ACC112 (cell line): ENCODE results near the gene ERC1.

Source experiments
- H2AFZ ChIP-seq: fragments of 200-600 bp; sonication (generic); one replicate; pipeline ENCODE4 v1.6.0; 2017; ENCODE audit warnings: antibody characterized with exemption, low read length; ENCODE audit not compliant: unreplicated experiment
- H3K27ac ChIP-seq: fragments of 200-600 bp; sonication (generic); 2 replicates; pipeline ENCODE4 v1.5.1; 2014; ENCODE audit warnings: low read depth, mild to moderate bottlenecking, antibody characterized with exemption, low read length, moderate library complexity
- H3K27me3 ChIP-seq: fragments of 200-600 bp; sonication (generic); 2 replicates; pipeline ENCODE4 v1.6.1; 2014; ENCODE audit warnings: mild to moderate bottlenecking, antibody characterized with exemption, low read length, moderate library complexity, mixed read lengths; ENCODE audit not compliant: insufficient read depth
- H3K36me3 ChIP-seq: fragments of 200-600 bp; sonication (generic); 2 replicates; pipeline ENCODE4 v1.6.1; 2016; ENCODE audit warnings: mild to moderate bottlenecking, antibody characterized with exemption, low read length, moderate library complexity, mixed read lengths; ENCODE audit not compliant: insufficient read depth
- H3K4me1 ChIP-seq: fragments of 200-600 bp; sonication (generic); one replicate; pipeline ENCODE4 v1.6.1; 2016; ENCODE audit warnings: low read length, mixed read lengths; ENCODE audit not compliant: insufficient read depth, unreplicated experiment, control insufficient read depth
- H3K4me3 ChIP-seq: fragments of 200-600 bp; sonication (generic); 2 replicates; pipeline ENCODE4 v1.5.1; 2014; ENCODE audit warnings: mild to moderate bottlenecking, low read depth, low read length
- H3K79me2 ChIP-seq: fragments of 200-600 bp; sonication (generic); one replicate; pipeline ENCODE4 v1.6.0; 2016; ENCODE audit warnings: low read length; ENCODE audit not compliant: control insufficient read depth, unreplicated experiment, insufficient read depth

The ERC1 gene

DNA sequence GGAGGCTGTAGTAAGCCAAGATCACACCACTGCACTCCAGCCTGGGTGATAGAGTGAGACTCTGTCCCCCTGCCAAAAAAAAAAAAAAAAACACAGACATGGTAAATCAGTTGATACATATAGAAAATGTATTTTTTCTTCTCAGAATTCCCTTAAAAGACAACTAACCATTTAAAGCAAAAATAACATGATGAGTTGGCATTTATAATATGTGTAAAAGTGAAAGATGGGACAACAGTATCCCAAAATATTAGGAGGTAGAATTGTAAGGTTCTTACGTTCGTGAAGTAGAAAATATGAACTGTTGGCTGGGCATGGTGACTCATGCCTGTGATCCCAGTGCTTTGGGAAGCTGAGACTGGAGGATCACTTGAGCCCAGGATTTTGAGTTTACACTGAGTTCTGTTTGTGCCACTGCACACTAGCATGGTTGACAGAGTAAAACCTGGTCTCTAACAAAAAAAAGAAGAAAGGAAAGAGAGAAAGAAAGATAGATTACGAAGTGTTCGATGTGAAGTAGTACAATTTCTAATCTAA lies 306.7 kb downstream of the ERC1 start:
- Histone ChIP-seq H3K4me1 (no peaks in the 10 kb centered on the region), H3K27ac (no peak overlapping the region), H3K36me3 (peaks cover 20% of the 10 kb centered on the region), H3K27me3 (no peaks in the 10 kb centered on the region), H3K4me3 (no peak overlapping the region), H2AFZ (no peak overlapping the region), H3K79me2 (no peaks in the 10 kb centered on the region)

DNA sequence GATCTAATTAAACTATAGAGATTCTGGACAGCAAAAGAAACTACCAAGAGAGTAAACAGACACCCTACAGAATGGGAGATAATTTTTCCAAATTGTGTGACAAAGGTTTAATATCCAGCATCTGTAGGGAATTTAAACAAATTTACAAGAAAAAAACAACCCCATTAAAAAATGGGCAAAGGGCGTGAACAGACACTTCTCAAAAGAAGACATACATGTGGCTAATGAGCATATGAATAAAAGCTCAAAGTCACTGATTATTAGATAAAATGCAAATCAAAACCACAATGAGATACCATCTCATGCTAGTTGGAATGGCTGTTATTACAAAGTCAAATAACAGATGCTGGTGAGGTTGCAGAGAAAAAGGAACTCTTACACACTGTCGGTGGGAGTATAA lies 309.4 kb downstream of the ERC1 start:
- Histone ChIP-seq H3K27me3 (no peaks in the 10 kb centered on the region), H3K4me3 (no peak overlapping the region), H3K36me3 (peaks cover 11% of the 10 kb centered on the region), H3K79me2 (no peaks in the 10 kb centered on the region), H2AFZ (no peak overlapping the region), H3K27ac (no peak overlapping the region), H3K4me1 (no peaks in the 10 kb centered on the region)

DNA sequence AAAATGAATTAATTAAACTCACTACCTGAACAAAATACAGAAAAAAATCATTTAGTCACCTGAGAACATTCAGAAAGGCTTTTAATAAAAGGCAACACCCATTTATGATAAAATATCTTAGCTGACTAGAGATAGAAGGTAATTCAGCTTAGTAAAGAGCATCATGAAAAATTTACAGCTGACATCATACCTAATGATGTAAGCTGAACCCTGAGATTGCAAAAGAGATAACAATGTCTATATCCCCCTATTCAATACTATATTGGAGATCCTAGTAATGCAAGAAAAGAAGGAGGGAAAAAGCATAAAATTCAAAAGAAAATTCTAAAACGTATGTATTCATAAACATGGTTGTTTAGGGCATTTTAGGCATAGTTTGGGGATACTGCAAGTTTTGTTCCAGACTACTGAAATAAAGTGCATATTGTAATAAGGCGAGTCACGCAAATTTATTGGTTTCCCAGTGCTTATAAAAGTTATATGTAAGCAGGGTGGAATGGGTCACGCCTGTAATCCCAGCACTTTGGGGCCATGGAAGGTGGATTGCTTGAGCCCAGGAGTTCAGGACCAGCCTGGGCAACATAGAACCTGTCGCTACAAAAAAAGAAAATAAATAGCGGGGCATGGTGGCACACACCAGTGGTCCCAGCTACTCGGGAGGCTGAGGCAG lies 311.3 kb downstream of the ERC1 start:
- peaks cover 11% of the 10 kb centered on the region for H3K36me3 ChIP-seq
- no peaks in the 10 kb centered on the region for H3K79me2 ChIP-seq
- no peak overlapping the region for H2AFZ ChIP-seq
- no peak overlapping the region for H3K4me3 ChIP-seq
- H3K4me1 ChIP-seq: no peaks in the 10 kb centered on the region
- H3K27ac ChIP-seq: no peak overlapping the region
- H3K27me3 ChIP-seq: no peaks in the 10 kb centered on the region

DNA sequence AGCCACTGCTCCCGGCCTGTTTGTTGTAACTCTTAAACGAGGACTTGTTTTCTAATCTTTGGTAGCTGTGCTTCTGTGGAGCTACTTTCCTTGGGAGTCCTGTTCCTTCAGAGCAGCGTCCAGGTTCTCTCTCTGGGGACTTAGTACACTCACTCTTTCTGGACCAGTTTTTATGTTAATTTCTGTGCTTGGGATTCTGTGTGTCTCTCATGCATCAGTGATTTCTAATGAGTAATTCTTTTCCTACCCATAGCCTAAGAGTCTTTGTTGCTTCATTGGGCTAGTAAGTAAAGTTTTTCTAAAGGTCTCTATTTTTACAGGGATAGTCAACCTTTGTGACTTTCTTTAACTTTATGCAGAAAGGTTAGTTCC lies 314.0 kb downstream of the ERC1 start:
- H3K27me3 ChIP-seq: no peaks in the 10 kb centered on the region

DNA sequence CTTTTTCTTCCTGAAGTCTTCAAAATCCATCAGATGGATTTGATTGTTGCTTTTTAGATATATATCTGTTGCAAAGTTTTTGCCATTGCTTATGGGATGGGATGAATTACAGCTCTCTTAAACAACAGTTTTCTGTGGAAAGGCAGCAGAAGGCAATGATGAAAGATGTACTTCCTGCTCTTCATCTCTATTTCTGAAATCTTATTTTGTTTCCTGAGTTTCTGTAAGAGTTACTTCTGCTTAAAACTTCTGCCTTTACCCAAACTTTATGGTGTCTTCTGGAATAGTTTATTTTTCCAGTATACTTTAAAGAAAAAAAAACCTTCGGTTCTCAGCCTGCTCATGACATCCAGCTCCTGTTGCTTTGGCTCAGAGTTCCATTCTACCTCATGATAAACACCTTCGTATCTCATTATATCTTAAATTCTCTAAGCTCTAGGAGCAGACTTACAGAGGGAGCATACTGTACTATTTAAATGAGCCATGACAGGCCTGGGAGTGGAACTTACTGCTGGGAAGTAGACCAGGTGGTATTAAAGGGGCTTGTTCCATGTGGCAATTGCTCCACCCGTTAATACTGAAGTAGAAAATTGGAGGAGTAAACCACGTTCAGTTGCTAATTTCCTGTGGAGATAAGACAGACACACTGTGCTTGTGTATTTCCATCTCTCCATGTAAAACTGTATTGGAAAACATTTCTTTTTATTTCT lies 314.9 kb downstream of the ERC1 start:
- H3K27ac ChIP-seq: no peak overlapping the region
- no peaks in the 10 kb centered on the region for H3K36me3 ChIP-seq
- no peak overlapping the region for H2AFZ ChIP-seq
- H3K4me3 ChIP-seq: no peak overlapping the region
- H3K79me2 ChIP-seq: no peaks in the 10 kb centered on the region
- H3K27me3 ChIP-seq: no peaks in the 10 kb centered on the region
- H3K4me1 ChIP-seq: no peaks in the 10 kb centered on the region

More for the DNA sequence above, 314.0 kb downstream of the ERC1 start:
- H3K27ac ChIP-seq: no peak overlapping the region
- H2AFZ ChIP-seq: no peak overlapping the region
- H3K4me1 ChIP-seq: no peaks in the 10 kb centered on the region
- no peak overlapping the region for H3K4me3 ChIP-seq
- H3K36me3 ChIP-seq: no peaks in the 10 kb centered on the region
- no peaks in the 10 kb centered on the region for H3K79me2 ChIP-seq

DNA sequence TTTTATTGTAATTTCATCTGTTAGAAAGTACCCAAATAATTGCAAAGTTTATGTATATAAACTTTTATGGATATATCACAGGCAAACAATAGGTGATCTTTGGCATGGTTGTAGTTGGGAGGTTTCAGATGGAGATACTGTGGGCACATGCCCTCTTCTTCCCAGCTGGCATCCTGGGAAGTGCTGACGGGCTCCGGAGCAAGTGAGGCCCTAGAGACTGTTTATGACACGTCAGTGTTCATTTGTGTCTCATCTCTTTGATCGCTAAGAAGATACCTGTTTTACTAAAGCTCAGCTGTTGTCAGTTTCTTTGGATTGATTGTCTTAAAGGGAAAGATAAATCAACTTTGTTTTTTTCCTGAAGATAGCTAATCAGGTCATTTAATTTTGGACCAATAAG lies 315.8 kb downstream of the ERC1 start:
- H3K36me3 ChIP-seq: no peaks in the 10 kb centered on the region
- no peaks in the 10 kb centered on the region for H3K4me1 ChIP-seq
- H3K27ac ChIP-seq: no peak overlapping the region
- no peaks in the 10 kb centered on the region for H3K79me2 ChIP-seq
- H3K27me3 ChIP-seq: no peaks in the 10 kb centered on the region
- no peak overlapping the region for H2AFZ ChIP-seq
- H3K4me3 ChIP-seq: no peak overlapping the region

DNA sequence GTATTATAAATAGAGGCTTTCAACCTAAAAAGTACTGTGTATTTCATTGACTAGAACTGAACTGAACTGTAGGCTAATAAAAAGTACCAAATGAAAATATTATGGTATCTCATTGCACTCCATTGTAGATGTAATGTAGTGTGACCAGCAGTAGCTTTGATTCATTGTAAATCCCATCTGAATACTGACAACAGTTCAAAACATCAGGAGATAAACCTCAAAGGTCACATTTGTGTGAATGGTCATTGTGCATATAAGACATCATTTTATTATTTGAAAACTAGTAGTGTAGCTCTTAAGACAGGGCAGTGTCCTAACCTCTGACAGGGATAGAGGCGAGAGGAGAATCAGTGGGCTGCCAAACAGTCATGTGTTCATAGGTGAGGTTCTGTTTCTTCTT lies 316.8 kb downstream of the ERC1 start:
- Histone ChIP-seq H3K4me3 (no peak overlapping the region), H3K79me2 (no peaks in the 10 kb centered on the region), H3K36me3 (no peaks in the 10 kb centered on the region), H3K27me3 (no peaks in the 10 kb centered on the region), H2AFZ (no peak overlapping the region), H3K4me1 (no peaks in the 10 kb centered on the region), H3K27ac (no peak overlapping the region)

DNA sequence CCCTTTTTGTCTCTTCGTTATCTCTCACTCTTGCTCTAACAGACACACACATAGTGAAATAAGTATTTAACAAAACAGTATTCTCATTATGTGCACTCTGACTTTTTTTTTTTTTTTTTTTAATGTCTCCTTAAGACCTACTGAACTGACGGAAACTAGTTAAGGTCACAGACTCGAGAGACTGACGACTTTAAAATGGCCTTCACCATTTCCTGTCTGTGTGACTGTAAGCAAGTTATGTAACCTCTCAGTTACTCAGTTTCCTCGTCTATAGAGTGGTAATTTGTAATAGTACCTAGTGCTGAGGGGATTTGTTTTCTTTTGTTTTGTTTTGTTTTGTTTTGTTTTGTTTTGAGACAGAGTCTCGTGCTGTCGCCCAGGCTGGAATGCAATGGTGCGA lies 318.6 kb downstream of the ERC1 start:
- Histone ChIP-seq H3K4me1 (no peaks in the 10 kb centered on the region), H3K4me3 (no peak overlapping the region), H3K36me3 (peaks cover 14% of the 10 kb centered on the region), H3K79me2 (no peaks in the 10 kb centered on the region), H3K27ac (no peak overlapping the region), H2AFZ (no peak overlapping the region), H3K27me3 (no peaks in the 10 kb centered on the region)

DNA sequence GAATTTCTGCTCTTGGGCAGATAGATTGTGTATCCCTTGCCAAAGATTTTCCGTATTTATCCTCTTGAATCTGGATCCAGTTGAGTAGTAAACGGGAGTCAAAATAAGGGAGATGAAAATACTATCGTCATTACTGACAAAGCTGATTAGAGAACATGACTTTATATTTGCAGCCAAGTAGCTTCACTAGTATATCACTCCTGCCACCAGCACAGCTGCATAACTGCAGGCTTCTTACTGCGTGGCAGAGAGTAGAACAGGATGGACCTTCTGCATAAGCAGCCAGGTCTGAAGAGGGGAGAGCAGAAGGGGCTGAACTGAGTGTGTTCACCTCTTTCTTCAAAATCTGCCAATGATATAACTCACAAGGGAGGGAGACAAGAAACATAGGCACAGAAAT lies 319.6 kb downstream of the ERC1 start:
- Histone ChIP-seq H3K4me3 (no peak overlapping the region), H2AFZ (no peak overlapping the region), H3K27me3 (no peaks in the 10 kb centered on the region), H3K27ac (no peak overlapping the region), H3K36me3 (peaks cover 20% of the 10 kb centered on the region), H3K79me2 (no peaks in the 10 kb centered on the region), H3K4me1 (no peaks in the 10 kb centered on the region)

DNA sequence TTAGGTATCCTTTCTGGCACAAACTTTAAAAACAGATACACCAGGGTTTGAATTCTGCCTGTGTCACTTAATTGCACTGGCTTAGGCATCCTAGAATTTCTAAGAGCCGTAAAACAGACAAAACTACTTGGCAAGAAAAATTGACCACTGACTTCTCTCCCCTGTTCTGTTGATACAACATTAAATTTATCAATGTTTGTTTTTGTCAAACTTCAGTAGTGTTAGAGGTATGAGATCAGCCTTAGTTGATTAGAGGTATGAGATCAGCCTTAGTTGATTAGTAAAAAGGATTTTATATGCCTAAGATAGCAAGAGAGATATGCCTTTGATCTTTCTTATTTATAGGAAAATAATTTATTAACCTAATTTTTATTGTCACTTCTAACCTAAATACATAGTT lies 320.1 kb downstream of the ERC1 start:
- no peaks in the 10 kb centered on the region for H3K4me1 ChIP-seq
- H3K36me3 ChIP-seq: peaks cover 20% of the 10 kb centered on the region
- no peak overlapping the region for H3K4me3 ChIP-seq
- H3K79me2 ChIP-seq: no peaks in the 10 kb centered on the region
- no peak overlapping the region for H2AFZ ChIP-seq
- no peak overlapping the region for H3K27ac ChIP-seq
- no peaks in the 10 kb centered on the region for H3K27me3 ChIP-seq

DNA sequence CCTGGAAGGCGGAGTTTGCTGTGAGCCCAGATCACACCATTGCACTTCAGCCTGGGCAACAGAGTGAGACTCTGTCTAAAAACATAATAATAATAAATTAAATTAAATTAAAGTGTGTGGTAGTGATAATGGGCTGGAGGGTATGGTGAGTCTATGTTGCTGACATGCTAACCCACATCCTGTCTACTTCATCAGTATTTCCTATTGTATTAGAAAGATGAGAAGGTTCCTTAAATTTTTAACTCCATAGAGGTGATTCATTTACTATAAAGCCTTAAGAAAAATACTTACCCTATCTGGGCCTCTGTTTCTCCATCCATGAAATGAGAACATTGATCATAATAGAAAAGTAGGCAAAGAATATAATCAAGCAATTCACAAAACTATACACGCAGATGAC lies 322.9 kb downstream of the ERC1 start:
- no peaks in the 10 kb centered on the region for H3K79me2 ChIP-seq
- peaks cover 9% of the 10 kb centered on the region for H3K4me1 ChIP-seq
- H3K27me3 ChIP-seq: no peaks in the 10 kb centered on the region
- H3K4me3 ChIP-seq: no peak overlapping the region
- H3K27ac ChIP-seq: no peak overlapping the region
- no peak overlapping the region for H2AFZ ChIP-seq
- peaks cover 20% of the 10 kb centered on the region for H3K36me3 ChIP-seq
